Lung (tissue), 12 donors: Measurements from ENCODE around the gene RBM8A. TPM values are rescaled to one million over a fixed set of nuclear protein-coding genes. Genes with fewer than 3 reads are reported as not detected.
"Not testable (repeated sequence)": the region's sequence is repeated elsewhere in the genome, so short reads cannot be mapped to it uniquely, and the experiment has no call there.

ENCODE experiments used
- ATAC-seq: fragments of 200-7000 bp; cut with Tn5 transposase; one replicate; pipeline ENCODE4 v1.9.1; 2020; ENCODE audit warnings: moderate number of reproducible peaks; ENCODE audit not compliant: insufficient read depth, low FRiP score
- DNase-seq, 3 donors: peaks; one replicate each; pipeline ENCODE4 v3.0.0-alpha.2; 2013 to 2017
- H3K27ac ChIP-seq, 2 donors: one replicate each; pipeline ENCODE4 v1.5.1; 2013; ENCODE audit warnings: mild to moderate bottlenecking in 2 of 2, moderate library complexity in 2 of 2, control low read depth in 1 of 2, inconsistent platforms in 1 of 2, low read depth in 1 of 2, low read length in 1 of 2
- H3K27me3 ChIP-seq, 3 donors: one replicate each; pipeline ENCODE4 v1.5.1; 2013; ENCODE audit warnings: low read length in 2 of 3; ENCODE audit not compliant: control insufficient read depth in 3 of 3, insufficient read depth in 3 of 3
- H3K36me3 ChIP-seq, 4 donors: one replicate each; pipeline ENCODE4 v1.5.1; 2013; ENCODE audit warnings: low read length in 4 of 4, mild to moderate bottlenecking in 1 of 4, moderate library complexity in 1 of 4; ENCODE audit not compliant: control insufficient read depth in 4 of 4, insufficient read depth in 4 of 4
- H3K4me1 ChIP-seq, 5 donors: one replicate each; pipeline ENCODE4 v1.5.1; 2013; ENCODE audit warnings: low read length in 5 of 5, mild to moderate bottlenecking in 2 of 5, moderate library complexity in 1 of 5; ENCODE audit not compliant: control insufficient read depth in 5 of 5, insufficient read depth in 5 of 5
- H3K4me3 ChIP-seq: one replicate; pipeline ENCODE4 v1.5.1; 2013; ENCODE audit warnings: mild to moderate bottlenecking, control low read depth, moderate library complexity
- H3K9ac ChIP-seq, 2 donors: one replicate each; pipeline ENCODE4 v1.5.1; 2013; ENCODE audit warnings: low read length in 2 of 2, control low read depth in 1 of 2; ENCODE audit not compliant: insufficient read depth in 1 of 2
- H3K9me3 ChIP-seq, 4 donors: one replicate each; pipeline ENCODE4 v1.5.1; 2013; ENCODE audit warnings: low read length in 3 of 4, mild to moderate bottlenecking in 1 of 4, moderate library complexity in 1 of 4; ENCODE audit not compliant: control insufficient read depth in 4 of 4, insufficient read depth in 3 of 4
- CTCF ChIP-seq: IDR thresholded peaks from 2 replicates; pipeline ENCODE4 v1.5.1; 2012; ENCODE audit warnings: mild to moderate bottlenecking; ENCODE audit errors: control extremely low read depth, extremely low read depth
- WGBS, 2 donors: extraction: QIAGEN DNeasy Blood & Tissue Kit; methylation state at CpG; one replicate each; pipeline ENCODE4 v1.1.7; 2013; 5-methylcytosine and 5-hydroxymethylcytosine counted together
- polyA plus RNA-seq, 2 donors: library from polyadenylated mRNA; stranded (reverse); fragments of 200-250 nt; gene quantifications; one replicate each; pipeline ENCODE4 v1.2.1, GENCODE V29; 2013
- total RNA-seq, 2 donors: library from RNA; depleted of rRNA in 1 of 2; stranded (reverse); fragments of >200 nt in 1 of 2; gene quantifications; one replicate each; pipeline ENCODE4 v1.2.1, GENCODE V29; 2014 to 2021
- donor health status: control.
- donor health status: control.
- donor health status: Bipolar disorder and iron deficiency.
- donor health status: healthy.
- donor health status: DM: yes; HTN: yes; CAD: no.

Gene RBM8A
- total and polyA plus RNA-seq, 4 donors, result 106 to 152 (median 125) TPM

GRCh38 chr1:145927916-145928643 is 796 bp upstream of the RBM8A start:
- Histone ChIP-seq H3K9me3 (no peaks in the 10 kb centered on the region), H3K4me1 (peaks cover 4 to 10% (median 7%) of the 10 kb centered on the region in 5 donors), H3K9ac (peak overlapping the region; percentile 87 to 96), H3K36me3 (peaks cover 0 to 10% (median 4%) of the 10 kb centered on the region in 4 donors), H3K27me3 (no peaks in the 10 kb centered on the region), H3K27ac (peak overlapping the region; percentile 90 to 96), H3K4me3 (peak overlapping the region; percentile 50)
- no peak for TF ChIP-seq CTCF
- ATAC-seq (no peak), DNase-seq (peak in 1 of 3 donors; percentile 17)
- 64 to 69% methylated on average over 20 of the region's 20 CpGs for WGBS, 2 donors

GRCh38 chr1:145926686-145927062 is 610 bp downstream of the RBM8A start:
- Histone ChIP-seq H3K4me3 (peak overlapping the region; percentile 79), H3K9ac (peak overlapping the region; percentile 87 to 92), H3K4me1 (peaks cover 4 to 10% (median 7%) of the 10 kb centered on the region in 5 donors), H3K9me3 (no peaks in the 10 kb centered on the region), H3K27me3 (no peaks in the 10 kb centered on the region), H3K27ac (peak overlapping the region; percentile 93 to 97), H3K36me3 (peaks cover 0 to 10% (median 4%) of the 10 kb centered on the region in 4 donors)
- TF ChIP-seq CTCF, result no peak
- ATAC-seq (no peak), DNase-seq (no peak)
- 5 to 11% methylated on average over 19 of the region's 19 CpGs for WGBS, 2 donors

- Histone ChIP-seq H3K9me3 (no peaks in the 10 kb centered on the region), H3K9ac (no peak overlapping the region), H3K36me3 (peaks cover 0 to 14% (median 4%) of the 10 kb centered on the region in 4 donors), H3K27ac (no peak overlapping the region), H3K4me1 (peaks cover 10 to 25% (median 14%) of the 10 kb centered on the region in 5 donors), H3K4me3 (no peak overlapping the region), H3K27me3 (no peaks in the 10 kb centered on the region)
- TF ChIP-seq CTCF, result no peak
- ATAC-seq, result no peak
- 39 to 73% methylated on average over 2 of the region's 2 CpGs for WGBS, 2 donors
- DNase-seq, result no peak
These were observed 5.0 kb downstream of the RBM8A start for GRCh38 chr1:145922266-145922665.

GRCh38 chr1:145920297-145920696 is 7.0 kb downstream of the RBM8A start:
- not testable (repeated sequence) for H3K4me3 ChIP-seq, H3K9ac ChIP-seq, ATAC-seq, DNase-seq, H3K27ac ChIP-seq, H3K27me3 ChIP-seq, H3K9me3 ChIP-seq
- Histone ChIP-seq H3K36me3 (peaks cover 3 to 15% (median 4%) of the 10 kb centered on the region in 4 donors), H3K4me1 (peaks cover 4 to 17% (median 8%) of the 10 kb centered on the region in 5 donors)
- 96 to 100% methylated on average over 2 of the region's 4 CpGs for WGBS, 2 donors
